PFSK-1 (cell line): ENCODE data around the gene RUFY1.

Source experiments
- FOXP2 ChIP-seq: optimal IDR thresholded peaks from 2 replicates; pipeline ENCODE3; 2011; ENCODE audit warnings: borderline replicate concordance, control low read depth, inconsistent platforms; ENCODE audit not compliant: insufficient read depth; ENCODE audit errors: extremely low read length, extremely low read depth
- POLR2AphosphoS5 ChIP-seq: IDR thresholded peaks from 2 replicates; pipeline ENCODE4 v1.6.1; 2012; ENCODE audit warnings: low read depth, mild to moderate bottlenecking, control low read depth, low read length, moderate library complexity
- SIN3A ChIP-seq: IDR thresholded peaks from 2 replicates; pipeline ENCODE4 v1.6.1; 2012; ENCODE audit warnings: mild to moderate bottlenecking, low read length, moderate library complexity, borderline replicate concordance; ENCODE audit not compliant: insufficient read depth
- TAF1 ChIP-seq: IDR thresholded peaks from 2 replicates; pipeline ENCODE4 v1.6.1; 2012; ENCODE audit warnings: low read length, control low read depth, borderline replicate concordance; ENCODE audit not compliant: insufficient read depth
- TF ChIP-seq, protein P1 (sequence below), 2 experiments: IDR thresholded peaks; 2 replicates each; pipeline versions ENCODE4 v1.6.1 to v1.8.0; 2011 to 2012; ENCODE audit warnings: low read depth in 2 of 2, low read length in 2 of 2, control low read depth in 1 of 2, inconsistent platforms in 1 of 2, mild to moderate bottlenecking in 1 of 2, moderate library complexity in 1 of 2; ENCODE audit not compliant: insufficient read depth in 1 of 2

The RUFY1 gene

DNA sequence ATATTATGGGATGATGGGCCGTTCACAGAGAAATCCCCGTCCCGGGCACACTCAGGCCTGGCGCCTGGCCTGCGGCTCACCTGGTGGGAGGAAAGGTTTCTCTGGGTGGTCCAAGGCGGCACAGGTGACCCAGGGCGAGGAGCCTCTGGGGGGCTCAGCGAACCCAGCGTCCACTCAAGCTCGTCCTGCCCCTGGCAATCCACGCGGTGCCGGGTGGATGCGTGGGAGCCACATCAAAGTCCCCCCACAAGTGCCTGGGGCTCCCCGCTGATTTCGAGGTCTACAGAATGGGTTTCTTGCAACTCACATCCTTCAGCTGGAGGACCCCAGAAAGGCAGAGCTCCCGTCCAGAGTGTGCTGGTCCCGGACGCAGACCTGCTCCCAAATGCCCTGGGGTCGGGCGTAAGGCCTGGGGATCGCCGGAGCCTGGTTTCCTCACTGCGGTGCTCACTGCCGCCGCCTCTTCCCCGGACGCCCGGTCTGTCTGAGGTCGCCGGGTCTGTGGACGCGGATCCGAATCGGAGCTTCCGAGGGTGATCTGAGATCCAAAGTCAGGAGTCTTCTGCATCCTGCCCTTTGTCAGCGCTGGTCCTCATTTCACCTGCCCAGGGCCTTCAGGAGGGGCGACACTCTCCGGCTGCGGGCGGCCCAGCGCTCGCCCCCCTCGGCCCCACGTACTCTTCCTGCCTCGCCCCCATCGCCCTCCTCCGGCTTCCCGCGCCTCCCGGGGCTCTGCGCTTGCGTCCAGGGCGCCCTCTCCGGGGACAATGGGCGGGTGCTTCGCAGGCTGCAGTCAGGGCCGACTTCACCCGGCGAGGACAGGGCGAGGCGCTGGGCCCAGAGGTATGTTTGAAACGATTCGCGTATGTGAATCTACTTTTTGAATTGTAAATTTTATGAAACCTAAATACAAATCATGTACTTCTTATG is 20.0 kb upstream of the RUFY1 start:
- TF ChIP-seq FOXP2 (no peak), TAF1 (no peak), POLR2AphosphoS5 (no peak), SIN3A (no peak)
- TF ChIP-seq, protein P1, sequence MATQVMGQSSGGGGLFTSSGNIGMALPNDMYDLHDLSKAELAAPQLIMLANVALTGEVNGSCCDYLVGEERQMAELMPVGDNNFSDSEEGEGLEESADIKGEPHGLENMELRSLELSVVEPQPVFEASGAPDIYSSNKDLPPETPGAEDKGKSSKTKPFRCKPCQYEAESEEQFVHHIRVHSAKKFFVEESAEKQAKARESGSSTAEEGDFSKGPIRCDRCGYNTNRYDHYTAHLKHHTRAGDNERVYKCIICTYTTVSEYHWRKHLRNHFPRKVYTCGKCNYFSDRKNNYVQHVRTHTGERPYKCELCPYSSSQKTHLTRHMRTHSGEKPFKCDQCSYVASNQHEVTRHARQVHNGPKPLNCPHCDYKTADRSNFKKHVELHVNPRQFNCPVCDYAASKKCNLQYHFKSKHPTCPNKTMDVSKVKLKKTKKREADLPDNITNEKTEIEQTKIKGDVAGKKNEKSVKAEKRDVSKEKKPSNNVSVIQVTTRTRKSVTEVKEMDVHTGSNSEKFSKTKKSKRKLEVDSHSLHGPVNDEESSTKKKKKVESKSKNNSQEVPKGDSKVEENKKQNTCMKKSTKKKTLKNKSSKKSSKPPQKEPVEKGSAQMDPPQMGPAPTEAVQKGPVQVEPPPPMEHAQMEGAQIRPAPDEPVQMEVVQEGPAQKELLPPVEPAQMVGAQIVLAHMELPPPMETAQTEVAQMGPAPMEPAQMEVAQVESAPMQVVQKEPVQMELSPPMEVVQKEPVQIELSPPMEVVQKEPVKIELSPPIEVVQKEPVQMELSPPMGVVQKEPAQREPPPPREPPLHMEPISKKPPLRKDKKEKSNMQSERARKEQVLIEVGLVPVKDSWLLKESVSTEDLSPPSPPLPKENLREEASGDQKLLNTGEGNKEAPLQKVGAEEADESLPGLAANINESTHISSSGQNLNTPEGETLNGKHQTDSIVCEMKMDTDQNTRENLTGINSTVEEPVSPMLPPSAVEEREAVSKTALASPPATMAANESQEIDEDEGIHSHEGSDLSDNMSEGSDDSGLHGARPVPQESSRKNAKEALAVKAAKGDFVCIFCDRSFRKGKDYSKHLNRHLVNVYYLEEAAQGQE (IDR thresholded peaks at IDR 0.05; ENCODE audit: insufficient read depth in 1 of 2, low read depth in 2 of 2, low read length in 2 of 2), result no peak

DNA sequence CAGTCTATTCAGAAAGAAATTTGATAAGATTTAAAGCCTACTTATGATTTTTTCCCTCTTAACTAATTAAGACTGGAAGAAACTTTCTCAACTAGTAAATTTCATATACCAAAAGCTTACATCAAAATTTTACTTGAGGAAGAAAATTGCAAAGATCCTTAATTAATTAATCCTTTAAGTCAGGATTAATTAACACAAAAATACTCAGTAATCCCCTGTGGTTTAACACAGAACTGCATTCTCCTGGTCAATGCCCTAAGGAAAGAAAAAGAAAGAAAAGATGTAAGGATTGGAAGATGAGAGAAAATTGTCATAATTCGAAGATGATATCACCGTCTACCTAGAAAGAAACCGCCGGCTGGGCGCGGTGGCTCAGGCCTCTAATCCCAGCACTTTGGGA is 17.3 kb upstream of the RUFY1 start:
- TF ChIP-seq FOXP2 (no peak), SIN3A (no peak), TAF1 (no peak), POLR2AphosphoS5 (no peak)
- TF ChIP-seq, protein P1 (IDR thresholded peaks at IDR 0.05; ENCODE audit: insufficient read depth in 1 of 2, low read depth in 2 of 2, low read length in 2 of 2), result no peak

DNA sequence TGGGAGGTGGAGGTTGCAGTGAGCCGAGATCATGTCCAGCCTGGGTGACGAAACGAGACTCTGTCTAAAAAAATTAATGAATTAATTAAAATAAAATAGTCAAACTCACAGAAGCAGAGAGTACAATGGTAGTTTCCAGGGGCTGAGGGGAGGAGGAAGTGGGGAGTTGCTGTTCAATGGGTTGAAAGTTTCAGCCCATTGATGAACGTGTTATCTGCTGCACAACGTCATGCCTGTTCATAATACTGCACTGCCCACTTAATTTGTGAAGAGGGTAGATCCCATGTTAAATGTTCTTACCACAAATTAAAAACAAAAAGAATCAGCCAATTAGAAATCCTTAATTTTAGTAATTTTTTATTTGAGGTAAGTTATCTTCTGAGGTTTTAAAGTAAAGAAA is 16.4 kb upstream of the RUFY1 start:
- TF ChIP-seq SIN3A, result no peak
- TF ChIP-seq POLR2AphosphoS5, result no peak

DNA sequence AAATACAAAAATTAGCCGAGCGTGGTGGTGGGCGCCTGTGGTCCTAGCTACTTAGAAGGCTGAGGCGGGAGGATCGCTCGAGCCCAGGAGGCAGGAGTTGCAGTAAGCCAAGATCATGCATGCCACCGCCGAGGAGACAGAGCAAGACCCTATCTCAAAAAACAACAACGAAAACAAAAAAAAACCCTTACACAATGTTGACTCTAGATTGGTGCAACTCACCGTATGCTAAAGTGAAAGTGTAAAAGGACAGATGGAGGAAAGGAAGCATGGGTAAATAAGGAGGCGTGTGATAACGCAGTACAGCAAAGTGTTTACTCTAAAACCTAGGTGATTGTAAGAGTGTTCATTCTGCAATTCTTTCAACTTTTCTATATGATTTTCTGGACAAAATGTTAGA is 15.9 kb upstream of the RUFY1 start:
- no peak for TF ChIP-seq FOXP2
- no peak for TF ChIP-seq TAF1
- TF ChIP-seq POLR2AphosphoS5, result no peak
- no peak for TF ChIP-seq SIN3A
- TF ChIP-seq, protein P1 (IDR thresholded peaks at IDR 0.05; ENCODE audit: insufficient read depth in 1 of 2, low read depth in 2 of 2, low read length in 2 of 2), result no peak

DNA sequence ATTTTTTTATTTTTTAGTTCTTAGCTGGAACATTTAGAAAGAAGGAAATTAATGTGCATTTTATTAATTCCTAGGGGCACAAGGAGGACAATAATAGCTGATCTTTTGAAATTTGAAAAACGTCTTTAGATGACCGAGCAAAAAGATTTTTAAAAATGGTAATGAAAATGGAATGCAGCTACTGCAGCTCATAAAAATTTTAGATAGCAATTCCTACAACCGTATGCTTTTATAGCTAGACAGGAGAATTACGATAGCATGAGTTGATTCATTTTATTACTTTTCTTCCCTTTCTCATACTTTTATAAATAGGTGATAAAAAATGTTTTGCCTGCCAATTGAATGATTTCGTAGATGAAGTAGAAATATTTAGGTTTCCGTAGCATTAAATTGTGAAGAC is 13.7 kb upstream of the RUFY1 start:
- TF ChIP-seq SIN3A, result no peak
- TF ChIP-seq TAF1, result no peak
- TF ChIP-seq, protein P1 (IDR thresholded peaks at IDR 0.05; ENCODE audit: insufficient read depth in 1 of 2, low read depth in 2 of 2, low read length in 2 of 2), result no peak
- TF ChIP-seq FOXP2, result no peak
- no peak for TF ChIP-seq POLR2AphosphoS5
